NCI-H1105 treated with DMSO at 0.1 percent for 48 hours (cell line): ENCODE measurements around the gene MS4A10.

Experiments
- DNase-seq: peaks from one replicate; lab custom pipeline; 2025; lab: John Stamatoyannopoulos, UW

Gene MS4A10

DNA sequence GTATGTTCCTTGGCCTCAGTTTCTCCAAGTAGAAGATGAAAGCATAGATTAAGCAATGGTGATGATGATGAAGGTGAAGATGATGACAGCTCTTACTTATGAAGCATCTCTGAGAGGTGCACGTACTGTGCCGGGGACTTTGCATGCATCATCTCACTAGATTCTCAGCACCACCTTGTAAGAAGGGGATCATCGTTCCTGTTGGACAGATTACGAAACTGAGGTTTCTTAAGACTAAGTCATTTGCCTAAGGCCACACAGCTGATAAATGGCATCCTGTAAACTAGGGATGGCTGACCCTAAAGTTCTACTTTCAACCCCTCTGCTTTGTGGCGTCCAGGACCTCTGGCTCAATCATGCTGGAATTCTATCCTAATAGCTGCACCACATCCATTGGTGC lies 19.8 kb upstream of the MS4A10 start:
- DNase-seq = no peak

DNA sequence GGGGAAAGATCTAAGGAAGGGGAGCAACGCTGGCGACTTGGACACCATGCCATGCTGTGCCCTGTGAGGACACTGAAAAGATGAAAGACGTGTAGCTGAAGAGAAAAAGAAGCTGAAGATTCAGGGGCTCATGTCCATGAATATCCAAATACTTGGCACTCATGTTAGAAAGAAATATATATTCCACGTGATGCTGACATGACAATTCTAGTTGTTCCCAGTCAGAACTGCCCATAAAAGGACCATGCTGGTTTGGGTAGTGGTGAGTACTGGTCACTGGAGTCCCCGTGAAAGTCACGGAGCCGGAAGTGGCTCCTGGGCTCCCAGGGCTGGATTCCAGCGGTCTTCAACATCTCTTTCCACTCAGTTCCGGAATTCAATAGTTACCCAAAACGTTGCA lies 18.6 kb upstream of the MS4A10 start:
- DNase-seq = no peak

DNA sequence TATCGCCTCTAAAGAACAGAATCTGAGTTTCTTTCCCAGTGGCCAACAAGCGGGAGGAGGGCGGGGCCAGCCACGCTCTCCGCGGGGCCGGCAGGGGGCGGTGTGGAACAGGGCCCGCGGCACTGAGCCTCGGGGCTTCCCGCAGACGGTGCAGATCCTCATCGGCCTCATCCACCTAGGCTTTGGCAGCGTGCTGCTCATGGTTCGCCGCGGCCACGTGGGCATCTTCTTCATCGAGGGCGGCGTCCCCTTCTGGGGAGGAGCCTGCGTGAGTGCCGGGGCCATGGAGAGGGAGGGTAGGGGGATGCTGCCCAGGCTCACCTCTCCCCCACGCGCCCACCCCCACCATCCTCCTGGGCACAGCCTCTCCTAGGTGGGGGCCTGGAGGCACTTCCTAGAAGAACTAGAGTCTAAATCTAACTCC lies 17.7 kb upstream of the MS4A10 start:
- no peak for DNase-seq

DNA sequence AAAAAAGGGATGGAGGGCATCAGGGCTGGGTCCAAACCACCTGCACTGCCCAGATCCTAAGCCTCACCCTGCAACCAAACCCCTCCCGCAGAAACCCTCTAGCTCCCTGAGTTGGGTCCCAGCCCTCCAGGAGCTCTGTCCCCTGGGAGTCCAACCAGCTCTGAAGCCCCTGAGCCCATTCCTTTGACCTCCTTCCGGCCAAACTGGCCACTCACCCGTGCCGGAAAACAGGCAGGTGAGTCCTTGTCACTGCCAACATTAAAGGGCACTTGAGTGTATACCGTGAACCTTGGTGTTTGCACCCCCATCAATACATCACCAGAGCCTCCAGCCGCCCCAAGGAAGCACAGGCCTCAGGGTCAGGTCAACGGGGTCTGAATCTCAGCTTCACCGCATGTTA lies 16.9 kb upstream of the MS4A10 start:
- no peak for DNase-seq

GRCh38 chr11:60769273-60769672 lies 15.9 kb upstream of the MS4A10 start:
- DNase-seq = peak; percentile 8

- no peak for DNase-seq
Measured at GRCh38 chr11:60769811-60770210, 15.3 kb upstream of the MS4A10 start.

- no peak for DNase-seq
Measured at GRCh38 chr11:60771146-60771545, 14.0 kb upstream of the MS4A10 start.

DNA sequence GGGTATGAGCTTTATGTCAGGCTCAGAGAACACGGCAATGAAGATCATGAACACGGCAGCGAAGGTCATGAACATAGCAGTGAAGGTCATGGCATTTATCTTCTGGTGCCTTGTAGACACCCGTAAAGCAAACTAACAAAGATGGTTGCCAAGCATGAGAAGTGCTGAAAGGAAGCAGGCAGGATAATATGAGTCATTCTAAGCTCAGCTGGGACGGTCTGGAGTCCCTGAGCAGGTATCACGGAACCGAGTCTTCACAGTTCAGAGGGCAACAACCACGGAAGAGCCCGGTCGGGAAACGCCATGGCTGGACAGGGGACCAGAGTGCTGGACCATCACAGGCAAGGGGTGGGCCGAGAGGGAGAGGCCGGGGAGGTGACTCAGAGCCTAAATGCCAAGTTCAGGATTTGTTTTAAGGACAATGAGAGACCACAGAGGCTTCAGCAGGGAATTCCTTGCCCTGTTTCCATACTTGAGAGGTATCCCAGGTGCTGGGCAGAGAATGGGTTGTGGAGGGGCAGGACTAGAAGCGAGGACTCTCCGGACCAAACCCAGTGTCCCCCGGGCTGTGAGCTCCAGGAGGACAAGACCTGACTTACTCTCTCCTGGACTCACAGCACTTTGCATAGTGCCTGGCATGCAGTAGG lies 13.1 kb upstream of the MS4A10 start:
- no peak for DNase-seq

- DNase-seq = no peak
Measured at GRCh38 chr11:60772666-60773065, 12.5 kb upstream of the MS4A10 start.

DNA sequence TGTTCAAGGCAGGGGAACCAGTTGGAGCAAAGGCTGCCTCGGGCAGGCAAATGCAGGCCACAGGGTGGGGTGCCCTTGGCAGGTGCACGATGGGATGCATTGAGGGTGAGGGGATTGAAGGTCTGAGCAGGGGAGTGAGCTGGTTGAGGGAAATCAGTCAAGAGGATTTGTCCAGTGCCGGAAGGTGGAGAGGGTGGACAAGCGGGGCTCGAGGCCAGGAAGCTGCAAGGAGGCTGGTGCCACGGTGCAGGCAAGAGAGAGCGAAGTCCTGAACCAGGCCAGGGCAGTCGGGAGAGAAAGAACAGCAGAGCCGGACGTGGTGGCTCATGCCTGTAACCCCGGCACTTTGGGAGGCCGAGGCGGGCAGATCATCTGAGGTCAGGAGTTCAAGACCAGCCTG lies 10.4 kb upstream of the MS4A10 start:
- no peak for DNase-seq

DNA sequence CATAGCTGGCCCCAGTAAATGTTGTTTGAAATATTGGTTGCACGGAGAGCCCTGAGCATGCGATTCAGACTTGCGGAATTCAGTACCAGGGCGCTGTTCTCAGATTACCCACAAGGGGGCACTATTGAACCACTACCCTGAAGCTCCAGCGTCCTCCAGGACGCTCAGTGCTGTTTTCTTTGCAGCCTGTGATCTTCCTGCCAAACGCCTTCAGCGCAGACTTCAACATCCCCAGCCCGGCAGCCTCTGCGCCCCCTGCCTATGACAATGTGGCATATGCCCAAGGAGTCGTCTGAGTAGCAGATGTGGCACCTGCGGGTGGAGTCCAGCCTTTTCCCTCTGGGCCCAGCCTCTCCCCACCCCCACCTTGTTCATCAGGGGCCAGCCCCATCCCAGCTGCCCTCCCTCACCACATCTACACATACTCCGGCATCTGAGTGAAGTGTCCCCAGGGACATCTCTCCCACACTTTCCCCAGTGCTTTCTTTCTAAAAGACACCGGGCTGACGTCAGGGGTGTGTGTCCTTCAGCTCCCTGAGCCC lies 9.6 kb upstream of the MS4A10 start:
- peak; percentile 92 for DNase-seq

GRCh38 chr11:60776167-60776566 lies 9.0 kb upstream of the MS4A10 start:
- no peak for DNase-seq

GRCh38 chr11:60777106-60777505 lies 8.0 kb upstream of the MS4A10 start:
- no peak for DNase-seq

- no peak for DNase-seq
Measured at GRCh38 chr11:60777572-60777971, 7.6 kb upstream of the MS4A10 start.

- DNase-seq = no peak
Measured at GRCh38 chr11:60780065-60780464, 5.1 kb upstream of the MS4A10 start.

DNA sequence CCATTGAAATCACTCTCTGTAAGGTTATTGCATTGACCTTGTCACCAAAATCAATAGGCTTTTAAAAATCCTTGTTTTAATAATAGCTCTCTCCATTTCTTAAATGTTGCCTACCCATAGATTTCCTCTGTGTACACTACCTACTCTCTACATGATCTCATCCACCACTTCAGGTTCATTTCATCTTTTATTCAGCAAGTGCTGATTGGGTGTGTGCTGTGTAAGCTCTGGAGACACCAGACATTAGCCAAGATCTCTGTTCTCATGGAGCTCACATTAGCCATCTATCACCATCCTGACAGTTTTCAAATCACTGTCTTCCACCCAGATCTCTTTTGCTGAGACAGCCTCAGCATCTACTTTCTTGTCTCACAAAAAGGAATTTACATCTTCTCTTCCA lies 4.4 kb upstream of the MS4A10 start:
- DNase-seq = no peak

DNA sequence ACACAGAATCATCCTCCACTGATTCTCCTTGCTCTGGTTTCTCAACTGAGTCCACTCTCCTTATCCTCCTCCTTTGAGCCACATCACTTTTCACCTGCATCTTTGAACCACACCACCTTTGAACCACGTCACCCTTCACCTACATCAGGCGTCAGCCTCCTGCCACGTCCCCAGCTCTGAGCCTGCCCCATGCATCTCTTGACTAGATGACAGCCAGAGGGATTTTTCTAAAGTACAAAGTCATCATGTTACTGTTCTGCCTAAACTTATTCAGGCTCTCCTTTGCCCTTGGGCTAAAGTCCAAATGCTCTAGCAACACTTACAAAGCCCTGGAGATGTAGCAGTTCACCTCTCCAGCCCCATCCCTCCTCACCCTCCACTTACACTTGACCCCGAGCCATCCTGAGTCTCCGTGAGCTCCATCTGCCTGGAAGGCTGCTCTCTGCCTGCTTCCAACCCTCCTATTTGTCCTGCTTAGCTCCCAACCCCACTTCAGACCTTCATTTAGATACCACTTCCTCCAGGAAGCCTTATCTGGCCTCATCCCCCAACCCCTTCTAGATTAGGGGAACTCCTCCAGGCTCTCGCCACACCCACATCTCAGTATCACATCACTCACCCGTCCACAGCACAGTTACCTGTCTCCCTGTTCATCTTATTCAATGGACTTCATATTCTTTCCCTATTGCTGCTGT lies 3.7 kb upstream of the MS4A10 start:
- DNase-seq = no peak

DNA sequence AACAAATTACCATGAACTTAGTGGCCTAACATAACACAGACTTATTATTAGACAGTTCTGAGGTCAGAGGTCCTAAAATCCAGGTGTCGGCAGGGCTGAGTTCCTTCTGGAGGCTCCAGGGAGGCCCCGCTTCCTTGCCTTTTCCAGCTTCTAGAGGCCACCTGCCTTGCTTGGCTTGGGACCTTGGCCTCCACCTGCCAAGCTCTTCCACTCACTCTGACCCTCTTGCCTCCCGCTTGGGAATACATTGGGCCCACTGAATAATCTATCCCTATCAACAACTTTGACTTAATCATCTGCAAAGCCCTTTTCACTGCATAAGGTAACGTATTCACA lies 3.2 kb upstream of the MS4A10 start:
- DNase-seq = no peak

DNA sequence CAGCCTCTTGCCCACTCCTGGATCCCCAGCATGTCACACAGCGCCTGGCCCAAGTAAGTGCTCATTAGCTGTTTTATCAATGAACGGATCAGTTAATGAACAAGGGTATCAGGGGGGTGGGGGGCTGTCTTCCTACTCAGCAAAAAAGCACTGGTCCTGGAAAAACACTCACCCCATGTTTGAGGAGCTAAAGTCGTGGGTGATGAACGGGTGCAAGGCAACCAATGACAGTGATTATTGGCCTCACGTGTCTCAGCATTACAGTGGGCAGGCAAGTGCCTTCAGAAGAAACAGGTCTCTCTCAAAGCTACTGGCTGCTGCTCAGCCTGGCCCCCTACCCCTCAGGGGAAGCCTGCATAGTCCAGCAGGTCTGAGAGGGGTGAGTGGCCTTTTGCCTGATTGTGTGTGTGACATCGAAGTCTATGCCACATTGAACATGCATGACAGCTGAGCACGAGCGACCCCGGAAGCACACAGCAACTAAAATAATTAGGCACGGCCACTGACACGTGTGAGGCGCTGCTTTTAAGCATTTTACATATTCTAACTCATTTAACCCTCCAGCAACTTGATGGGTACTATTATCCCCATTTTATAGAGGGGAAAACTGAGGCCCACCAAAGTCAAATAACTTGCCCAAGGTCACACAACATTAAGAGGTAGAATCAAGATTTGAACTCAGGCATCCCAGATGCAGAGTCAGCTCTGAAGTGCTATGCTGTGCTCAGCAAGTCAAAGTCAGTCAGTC lies 2.6 kb upstream of the MS4A10 start:
- DNase-seq = no peak

DNA sequence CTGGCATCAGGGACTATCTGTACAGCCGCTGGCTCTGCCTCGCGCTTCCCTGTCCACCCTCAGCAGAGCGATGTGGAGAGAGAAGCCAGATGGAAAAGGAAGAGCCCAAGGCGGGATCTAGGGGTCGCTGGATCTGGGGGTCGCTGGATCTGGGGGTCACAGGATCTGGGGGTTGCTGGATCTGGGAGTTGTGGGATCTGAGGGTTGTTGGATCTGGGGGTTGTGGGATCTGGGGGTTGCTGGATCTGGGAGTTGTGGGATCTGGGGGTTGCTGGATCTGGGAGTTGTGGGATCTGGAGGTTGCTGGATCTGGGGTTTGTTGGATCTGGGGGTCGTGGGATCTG lies 2.0 kb upstream of the MS4A10 start:
- DNase-seq = no peak

DNA sequence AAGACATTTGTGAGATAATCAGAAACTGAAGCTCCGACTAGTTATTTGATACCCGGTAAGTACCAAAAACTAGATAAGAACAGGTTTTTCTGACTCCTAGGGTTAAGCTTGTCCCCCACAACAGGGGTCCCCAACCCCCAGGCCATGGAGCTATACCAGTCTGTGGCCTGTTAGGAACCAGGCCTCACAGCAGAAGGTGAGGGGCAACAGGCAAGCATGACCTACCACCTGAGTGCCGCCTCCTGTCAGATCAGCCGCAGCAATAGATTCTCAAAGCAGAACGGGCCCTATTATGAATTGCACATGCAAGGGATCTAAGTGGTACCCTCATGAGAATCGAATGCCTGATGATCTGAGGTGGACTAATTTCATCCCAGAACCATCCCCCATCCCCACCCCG lies 1.2 kb upstream of the MS4A10 start:
- no peak for DNase-seq

- no peak for DNase-seq
Measured at GRCh38 chr11:60785806-60786361, 751 bp downstream of the MS4A10 start.
